Upper lobe of left lung (tissue), 6 donors: ENCODE data around the gene CPA3. TPM values are rescaled to one million over a fixed set of nuclear protein-coding genes. Genes with fewer than 3 reads are reported as not detected.

Experiments
- ATAC-seq, 2 donors: fragments of 200-7000 bp; cut with Tn5 transposase; one replicate each; pipeline ENCODE4 v1.9.1; 2022; ENCODE audit warnings: mild to moderate bottlenecking in 2 of 2, moderate library complexity in 2 of 2; ENCODE audit not compliant: low FRiP score in 2 of 2
- DNase-seq, 2 donors: peaks; one replicate each; pipeline ENCODE4 v3.0.0-alpha.2; 2019 to 2020
- H3K27ac ChIP-seq, 4 donors: fragments of 200-600 bp; sonication (generic); one replicate each; pipeline ENCODE4 v1.5.1; 2016 to 2019
- H3K27me3 ChIP-seq, 4 donors: fragments of 200-600 bp; sonication (generic); one replicate each; pipeline ENCODE4 v1.5.1; 2017 to 2019
- H3K36me3 ChIP-seq, 4 donors: fragments of 200-600 bp; sonication (generic); one replicate each; pipeline ENCODE4 v1.5.1; 2016 to 2019
- H3K4me1 ChIP-seq, 4 donors: fragments of 200-600 bp; sonication (generic); one replicate each; pipeline ENCODE4 v1.5.1; 2018 to 2019
- H3K4me3 ChIP-seq, 4 donors: fragments of 200-600 bp; sonication (generic); one replicate each; pipeline ENCODE4 v1.5.1; 2017 to 2019; ENCODE audit warnings: mild to moderate bottlenecking in 2 of 4, moderate library complexity in 1 of 4
- H3K9me3 ChIP-seq, 4 donors: fragments of 200-600 bp; sonication (generic); one replicate each; pipeline ENCODE4 v1.5.1; 2018 to 2019
- CTCF ChIP-seq, 6 experiments: fragments of 450-650 bp in 4 of 6; fragments of 200-600 bp in 2 of 6; sonication (generic) in 2 of 6; IDR thresholded peaks; one replicate each; pipeline ENCODE4 v1.5.1; 2016 to 2019; ENCODE audit warnings: antibody characterized with exemption in 6 of 6
- EP300 ChIP-seq, 4 donors: sonication (generic); formaldehyde crosslinking; IDR thresholded peaks; one replicate each; pipeline ENCODE4 v1.5.1; 2017; ENCODE audit warnings: antibody characterized with exemption in 4 of 4, control low read depth in 2 of 4
- POLR2A ChIP-seq, 4 donors: fragments of 450-650 bp; IDR thresholded peaks; one replicate each; pipeline ENCODE4 v1.5.1; 2016 to 2017; ENCODE audit warnings: antibody characterized with exemption in 4 of 4, mild to moderate bottlenecking in 2 of 4
- POLR2AphosphoS5 ChIP-seq, 2 donors: sonication (generic); formaldehyde crosslinking; IDR thresholded peaks; one replicate each; pipeline ENCODE4 v1.5.1; 2017; ENCODE audit warnings: antibody characterized with exemption in 2 of 2
- whole genome bisulfite sequencing, 2 donors: methylation state at CpG; one replicate each; pipeline ENCODE4 v1.1.5; 2017 to 2018; 5-methylcytosine and 5-hydroxymethylcytosine counted together
- total RNA-seq, 6 donors: library from RNA; depleted of rRNA in 4 of 6; stranded (reverse); fragments of >200 nt in 4 of 6; gene quantifications; one replicate each; pipeline versions ENCODE4 v1.1.0 to v1.2.1, GENCODE V29; 2016 to 2021
- donor health status: DM: no; HTN: no; CAD: no; lungs with moderate emphysema.
- donor health status: DM: no; HTN: yes; CAD: no; lungs with severe emphysema.

The CPA3 gene
- total RNA-seq, 6 donors from 2014 or later = 3.4 to 63.2 (median 35.6) TPM

GRCh38 chr3:148938306-148938705, 73.2 kb downstream of the CPA3 start:
- H3K27me3 ChIP-seq = no peaks in the 10 kb centered on the region
- no peak overlapping the region for H3K27ac ChIP-seq
- ATAC-seq (no peak), DNase-seq (no peak)
- WGBS, 2 donors = 71 to 83% methylated on average over 2 of the region's 2 CpGs
- no peaks in the 10 kb centered on the region for H3K9me3 ChIP-seq
- no peak overlapping the region for H3K4me3 ChIP-seq
- H3K36me3 ChIP-seq = no peaks in the 10 kb centered on the region
- H3K4me1 ChIP-seq = no peaks in the 10 kb centered on the region
- TF ChIP-seq POLR2A (IDR thresholded peaks at IDR 0.05) = no peak
- no peak for TF ChIP-seq CTCF (IDR thresholded peaks at IDR 0.05)
- TF ChIP-seq POLR2AphosphoS5 (IDR thresholded peaks at IDR 0.05) = no peak
- TF ChIP-seq EP300 (IDR thresholded peaks at IDR 0.05) = no peak

- H3K36me3 ChIP-seq = no peaks in the 10 kb centered on the region
- no peak overlapping the region for H3K4me3 ChIP-seq
- H3K27me3 ChIP-seq = no peaks in the 10 kb centered on the region
- peaks cover 0 to 3% (median 0%) of the 10 kb centered on the region in 4 donors for H3K4me1 ChIP-seq
- TF ChIP-seq EP300 (IDR thresholded peaks at IDR 0.05) = no peak
- TF ChIP-seq POLR2A (IDR thresholded peaks at IDR 0.05) = no peak
- no peak for TF ChIP-seq CTCF (IDR thresholded peaks at IDR 0.05)
- no peak for TF ChIP-seq POLR2AphosphoS5 (IDR thresholded peaks at IDR 0.05)
- DNase-seq (no peak), ATAC-seq (no peak)
- WGBS, 2 donors = 74 to 85% methylated on average over 7 of the region's 7 CpGs
- H3K27ac ChIP-seq = no peak overlapping the region
- H3K9me3 ChIP-seq = no peaks in the 10 kb centered on the region
These were observed 73.8 kb downstream of the CPA3 start for GRCh38 chr3:148938936-148939335.

- H3K27me3 ChIP-seq = no peaks in the 10 kb centered on the region
- no peaks in the 10 kb centered on the region for H3K9me3 ChIP-seq
- H3K27ac ChIP-seq = no peak overlapping the region
- H3K4me3 ChIP-seq = no peak overlapping the region
- 64 to 79% methylated on average over 3 of the region's 3 CpGs for WGBS, 2 donors
- H3K36me3 ChIP-seq = no peaks in the 10 kb centered on the region
- ATAC-seq (no peak), DNase-seq (no peak)
- H3K4me1 ChIP-seq = peaks cover 0 to 3% (median 0%) of the 10 kb centered on the region in 4 donors
- TF ChIP-seq CTCF (IDR thresholded peaks at IDR 0.05) (no peak), POLR2AphosphoS5 (IDR thresholded peaks at IDR 0.05) (no peak), EP300 (IDR thresholded peaks at IDR 0.05) (no peak), POLR2A (IDR thresholded peaks at IDR 0.05) (no peak)
These were observed 75.9 kb downstream of the CPA3 start for GRCh38 chr3:148940983-148941382.

GRCh38 chr3:148943506-148944205, 78.6 kb downstream of the CPA3 start:
- Histone ChIP-seq H3K4me1 (peaks cover 0 to 3% (median 0%) of the 10 kb centered on the region in 4 donors), H3K27ac (no peak overlapping the region), H3K27me3 (no peaks in the 10 kb centered on the region), H3K4me3 (no peak overlapping the region), H3K9me3 (no peaks in the 10 kb centered on the region), H3K36me3 (no peaks in the 10 kb centered on the region)
- peak; percentile 82 to 88 for ATAC-seq
- no peak for DNase-seq
- TF ChIP-seq EP300 (IDR thresholded peaks at IDR 0.05) (no peak), CTCF (IDR thresholded peaks at IDR 0.05) (peak; percentile 51 to 78 (median 74))
- WGBS, 2 donors = 0% methylated on average over 2 of the region's 2 CpGs

- no peak for TF ChIP-seq POLR2AphosphoS5 (IDR thresholded peaks at IDR 0.05)
- TF ChIP-seq EP300 (IDR thresholded peaks at IDR 0.05) = no peak
- TF ChIP-seq CTCF (IDR thresholded peaks at IDR 0.05) = no peak
- TF ChIP-seq POLR2A (IDR thresholded peaks at IDR 0.05) = no peak
- ATAC-seq (no peak), DNase-seq (no peak)
- Histone ChIP-seq H3K9me3 (no peaks in the 10 kb centered on the region), H3K27ac (no peak overlapping the region), H3K36me3 (no peaks in the 10 kb centered on the region), H3K4me1 (peaks cover 0 to 3% (median 0%) of the 10 kb centered on the region in 4 donors), H3K27me3 (no peaks in the 10 kb centered on the region), H3K4me3 (no peak overlapping the region)
- 83 to 91% methylated on average over 2 of the region's 2 CpGs for WGBS, 2 donors
These were observed 80.0 kb downstream of the CPA3 start for GRCh38 chr3:148945116-148945515.
